Left cardiac atrium (tissue), 4 donors: ENCODE measurements around the gene ARIH1. TPM values are rescaled to one million over a fixed set of nuclear protein-coding genes. Genes with fewer than 3 reads are reported as not detected.
A peak's percentile ranks its signal among the peaks of the same experiment; 100 is the strongest.
"Not testable (repeated sequence)": the region's sequence is repeated elsewhere in the genome, so short reads cannot be mapped to it uniquely, and the experiment has no call there.

ENCODE experiments used
- ATAC-seq, 2 donors: fragments of 200-7000 bp; cut with Tn5 transposase; one replicate each; pipeline ENCODE4 v1.9.1; 2020; ENCODE audit warnings: mild to moderate bottlenecking in 2 of 2, moderate library complexity in 2 of 2
- DNase-seq: peaks from one replicate; pipeline ENCODE4 v3.0.0-alpha.2; 2020
- intact Hi-C, 2 donors: fragments of 100-400 bp; cut with DNase I; formaldehyde crosslinking; loops; one replicate each; pipeline versions ENCODE4 v1.14.1 to v1.15.1; 2022 to 2023
- long read RNA-seq: library from polyadenylated mRNA; unstranded; transcript quantifications from one replicate; pipeline ENCODE4 v2.0.0, GENCODE V29; 2021
- total RNA-seq, 2 donors: library from RNA; stranded (reverse); fragmentation: NEBNext Ultra II Directional; extraction: Animal tissue kit (Norgen Biotek cat#: 25700); gene quantifications; one replicate each; pipeline ENCODE4 v1.2.1, GENCODE V29; 2021
- donor health status: DM: no; HTN: yes; CAD: no.
- donor health status: DM: no; HTN: yes; CAD: no; lungs with severe emphysema.
- donor health status: DM: yes; HTN: yes; CAD: no.
- donor health status: Dilated cardiomyopathy.

Gene ARIH1, protein sequence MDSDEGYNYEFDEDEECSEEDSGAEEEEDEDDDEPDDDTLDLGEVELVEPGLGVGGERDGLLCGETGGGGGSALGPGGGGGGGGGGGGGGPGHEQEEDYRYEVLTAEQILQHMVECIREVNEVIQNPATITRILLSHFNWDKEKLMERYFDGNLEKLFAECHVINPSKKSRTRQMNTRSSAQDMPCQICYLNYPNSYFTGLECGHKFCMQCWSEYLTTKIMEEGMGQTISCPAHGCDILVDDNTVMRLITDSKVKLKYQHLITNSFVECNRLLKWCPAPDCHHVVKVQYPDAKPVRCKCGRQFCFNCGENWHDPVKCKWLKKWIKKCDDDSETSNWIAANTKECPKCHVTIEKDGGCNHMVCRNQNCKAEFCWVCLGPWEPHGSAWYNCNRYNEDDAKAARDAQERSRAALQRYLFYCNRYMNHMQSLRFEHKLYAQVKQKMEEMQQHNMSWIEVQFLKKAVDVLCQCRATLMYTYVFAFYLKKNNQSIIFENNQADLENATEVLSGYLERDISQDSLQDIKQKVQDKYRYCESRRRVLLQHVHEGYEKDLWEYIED
- 100 to 1,000 TPM; 141 to 142 TPM for total RNA-seq
- long read RNA-seq, full-length matches to known transcripts: 1 of 3 reads
- long read RNA-seq, partial matches to known transcripts: 1 of 3 reads
- long read RNA-seq, other reads (novel, unspliced or antisense): 1 of 3 reads

DNA sequence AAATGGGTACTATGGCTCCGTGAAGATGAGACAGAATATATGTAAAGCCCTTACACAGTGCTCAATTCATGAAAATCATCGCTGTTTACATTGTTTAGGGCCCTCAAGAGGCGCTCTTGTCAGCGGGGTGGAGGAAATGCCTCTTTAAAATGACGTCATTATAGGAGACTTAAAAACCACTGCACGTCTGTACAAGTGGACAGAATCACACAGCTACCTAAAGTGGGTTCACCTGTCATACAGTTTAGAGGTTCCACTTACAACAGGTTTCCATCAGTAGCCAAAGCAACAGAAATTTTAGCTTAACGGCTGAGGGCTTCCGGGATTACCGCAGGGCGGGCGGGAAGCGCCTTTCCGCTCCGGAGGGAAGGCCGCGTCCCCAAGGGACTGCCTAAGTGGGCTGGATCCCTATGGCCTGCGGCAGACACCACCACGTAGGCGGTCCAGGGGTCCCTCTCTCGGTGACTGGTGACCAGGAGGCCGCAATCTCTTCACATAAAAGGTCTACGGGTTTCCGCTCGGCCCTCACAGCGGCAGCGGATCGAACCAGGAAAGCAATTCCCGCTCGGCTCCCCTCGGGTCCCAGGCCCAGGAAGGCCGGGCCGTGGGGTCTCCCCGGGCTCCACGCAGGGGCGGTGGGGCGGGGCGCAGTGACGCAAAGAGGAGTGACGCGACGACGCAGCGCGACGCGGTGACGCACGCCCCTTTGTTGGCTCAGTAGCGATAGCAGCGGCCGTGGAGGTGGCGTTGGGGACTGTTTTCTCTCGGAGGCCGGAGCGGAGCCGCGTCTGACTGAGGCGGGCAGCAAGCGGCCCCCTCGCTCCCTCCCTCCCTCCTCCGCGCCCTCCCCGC lies at the start of gene ARIH1:
TSS of gene ARIH1 (plus strand) at position 717 of the 852 bp plus-strand sequence. CDS start 310 bp downstream, outside the sequence.
- ATAC-seq: peak; percentile 96 to 98
- intact Hi-C loops: loop anchor here in 1 of 2 donors (10.0 kb wide), 1 partner anchor 99 kb away; the partner anchor contains the start of gene HEXA

GRCh38 chr15:72426753-72427152 lies 47.4 kb upstream of the ARIH1 start:
- ATAC-seq (no peak), DNase-seq (no peak)
- intact Hi-C loops: no loop called here

More for the DNA sequence above, at the start of gene ARIH1:
- peak; percentile 97 for DNase-seq

DNA sequence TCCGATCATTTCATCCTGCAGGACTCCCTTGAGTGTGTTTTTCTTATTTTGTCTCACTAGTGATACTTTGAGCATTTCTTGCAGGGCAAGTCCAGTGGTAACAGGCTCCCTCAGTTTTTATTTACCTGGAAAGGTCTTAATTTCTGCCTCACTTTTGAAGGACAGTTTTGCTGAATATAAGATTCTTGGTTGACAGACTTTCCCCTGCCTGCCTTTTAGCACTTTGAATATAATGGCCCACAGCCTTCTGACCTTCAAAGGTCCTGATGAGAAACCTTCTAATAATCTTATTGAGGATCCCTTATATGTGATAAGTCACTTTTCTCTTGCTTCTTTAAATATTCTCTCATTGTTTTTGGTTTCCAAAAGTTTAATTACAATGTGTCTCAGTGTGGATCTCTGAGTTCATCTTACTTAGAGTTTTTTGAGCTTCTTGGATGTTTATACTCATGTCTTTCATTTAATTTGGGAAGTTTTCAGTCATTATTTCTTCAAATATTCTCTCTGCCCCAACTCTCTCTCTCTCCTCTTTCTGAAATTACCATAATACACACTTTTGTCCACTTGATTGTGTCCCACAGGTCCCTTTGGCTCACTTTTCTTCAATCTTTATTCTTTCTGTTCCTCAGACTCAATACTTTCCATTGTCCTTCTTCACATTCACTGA lies 36.3 kb upstream of the ARIH1 start:
- ATAC-seq (no peak), DNase-seq (no peak)
- intact Hi-C loops: no loop called here

- intact Hi-C loops, ATAC-seq, DNase-seq: not testable (repeated sequence)
Measured at GRCh38 chr15:72442848-72443247, 31.3 kb upstream of the ARIH1 start.

GRCh38 chr15:72445426-72445825 lies 28.7 kb upstream of the ARIH1 start:
- intact Hi-C loops: no loop called here
- ATAC-seq: no peak
- DNase-seq: no peak

DNA sequence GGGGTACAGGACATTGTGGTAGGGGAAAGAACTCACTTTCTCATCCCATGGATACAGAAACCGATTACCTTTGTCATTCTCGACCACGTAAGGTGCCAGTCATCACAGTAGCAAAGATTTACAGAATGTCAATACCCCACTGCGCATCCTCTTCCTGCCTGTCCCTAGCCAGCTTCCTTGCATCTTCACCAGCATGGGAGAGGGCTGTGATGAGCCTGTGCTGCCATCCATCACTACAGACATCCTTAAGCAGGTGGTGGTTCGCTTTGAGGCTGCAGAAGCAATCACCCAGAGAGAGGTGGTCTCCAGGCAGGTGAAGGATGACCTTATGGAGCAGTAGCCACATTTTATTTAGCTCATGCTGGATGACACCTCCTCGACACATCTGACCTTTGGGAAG lies 23.3 kb upstream of the ARIH1 start:
- DNase-seq: no peak
- intact Hi-C loops: no loop called here
- no peak for ATAC-seq

GRCh38 chr15:72451224-72451623 lies 22.9 kb upstream of the ARIH1 start:
- intact Hi-C loops: no loop called here
- no peak for ATAC-seq
- no peak for DNase-seq

- no peak for DNase-seq
- intact Hi-C loops: no loop called here
- no peak for ATAC-seq
Measured at GRCh38 chr15:72456684-72457083, 17.4 kb upstream of the ARIH1 start.

- intact Hi-C loops: no loop called here
- DNase-seq (no peak), ATAC-seq (no peak)
Measured at GRCh38 chr15:72460402-72460801, 13.7 kb upstream of the ARIH1 start.

DNA sequence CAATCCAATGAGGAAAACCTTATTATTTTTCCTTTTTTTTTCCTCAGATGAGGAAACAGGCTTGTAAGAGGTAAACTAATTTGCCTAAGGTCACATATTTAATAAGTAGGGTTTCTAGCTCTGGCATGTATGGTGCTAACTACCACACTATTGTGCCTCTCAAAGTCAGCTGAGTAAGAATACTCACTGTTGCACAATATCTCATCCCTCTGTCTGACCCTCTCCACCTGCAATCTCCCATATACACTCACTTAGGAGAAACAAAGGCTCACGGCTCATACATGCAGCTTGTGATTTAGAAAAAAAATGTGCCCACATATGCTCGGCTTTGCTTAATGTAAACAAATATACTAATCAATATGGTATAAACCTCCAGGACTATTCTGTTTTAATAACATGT lies 10.4 kb upstream of the ARIH1 start:
- intact Hi-C loops: no loop called here
- no peak for ATAC-seq
- DNase-seq: no peak

DNA sequence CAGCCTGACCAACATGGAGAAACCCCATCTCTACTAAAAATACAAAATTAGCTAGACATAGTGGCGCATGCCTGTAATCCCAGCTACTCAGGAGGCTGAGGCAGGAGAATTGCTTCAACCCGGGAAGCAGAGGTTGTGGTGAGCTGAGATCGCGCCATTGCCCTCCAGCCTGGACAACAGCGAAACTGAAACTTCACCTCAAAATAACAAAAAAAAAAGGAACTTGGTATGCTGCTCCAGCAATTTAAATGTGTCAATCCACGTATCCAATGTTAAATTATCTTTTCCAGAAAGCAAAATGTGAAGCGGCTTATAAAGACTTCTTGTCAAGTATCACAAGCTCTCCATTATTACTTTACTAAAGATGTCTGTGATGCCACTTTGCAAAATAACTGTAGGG lies 9.9 kb upstream of the ARIH1 start:
- DNase-seq (no peak), ATAC-seq (no peak)
- intact Hi-C loops: no loop called here

DNA sequence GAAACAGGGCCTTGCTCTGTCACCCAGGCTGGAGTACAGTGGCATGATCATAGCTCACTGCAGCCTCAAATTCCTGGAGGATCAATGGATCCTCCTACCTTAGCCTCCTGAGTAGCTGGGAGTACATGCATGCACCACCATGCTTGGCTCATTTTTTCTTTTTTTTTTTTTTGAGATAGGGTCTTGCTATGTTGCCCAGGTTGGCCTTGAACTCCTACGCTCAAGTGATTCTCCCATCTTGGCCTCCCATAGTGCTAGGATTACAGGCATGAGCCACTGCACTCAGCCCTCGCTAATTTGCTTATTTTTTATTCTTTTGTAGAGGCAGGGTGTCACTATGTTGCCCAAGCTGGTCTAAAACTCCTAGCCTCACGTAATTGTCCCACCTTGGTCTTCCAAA lies 6.0 kb upstream of the ARIH1 start:
- intact Hi-C loops: no loop called here
- no peak for DNase-seq
- no peak for ATAC-seq

- ATAC-seq (no peak), DNase-seq (no peak)
- intact Hi-C loops: loop anchor here in 1 of 2 donors (10.0 kb wide), 1 partner anchor 98 kb away; the partner anchor contains the start of gene HEXA
Measured at GRCh38 chr15:72472992-72473610, 1.0 kb upstream of the ARIH1 start.

DNA sequence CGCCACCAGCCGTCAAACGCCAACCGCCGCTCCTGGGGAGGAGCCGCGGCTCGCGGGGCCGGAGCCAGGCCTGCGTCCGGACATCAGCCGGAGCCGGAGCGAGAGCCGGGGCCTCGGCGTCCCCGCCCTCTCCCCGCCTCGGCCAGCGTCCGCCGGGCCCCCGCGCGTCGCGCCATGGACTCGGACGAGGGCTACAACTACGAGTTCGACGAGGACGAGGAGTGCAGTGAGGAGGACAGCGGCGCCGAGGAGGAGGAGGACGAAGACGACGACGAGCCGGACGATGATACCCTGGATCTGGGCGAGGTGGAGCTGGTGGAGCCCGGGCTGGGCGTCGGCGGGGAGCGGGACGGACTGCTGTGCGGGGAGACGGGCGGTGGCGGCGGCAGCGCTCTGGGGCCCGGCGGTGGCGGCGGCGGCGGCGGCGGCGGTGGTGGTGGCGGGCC lies 359 bp downstream of the ARIH1 start:
- peak; percentile 53 to 70 for ATAC-seq

GRCh38 chr15:72474912-72475628 lies 940 bp downstream of the ARIH1 start:
- ATAC-seq (peak; percentile 64 to 66), DNase-seq (peak; percentile 86)
- intact Hi-C loops: loop anchor here in 1 of 2 donors (10.0 kb wide), 1 partner anchor 100 kb away; the partner anchor contains the start of gene HEXA

More for the DNA sequence above, 359 bp downstream of the ARIH1 start:
- intact Hi-C loops: loop anchor here in 1 of 2 donors (10.0 kb wide), 1 partner anchor 100 kb away; the partner anchor contains the start of gene HEXA
- no peak for DNase-seq

GRCh38 chr15:72475674-72476073 lies 1.5 kb downstream of the ARIH1 start:
- intact Hi-C loops: loop anchor here in 1 of 2 donors (10.0 kb wide), 1 partner anchor 101 kb away; the partner anchor contains the start of gene HEXA
- DNase-seq: no peak
- no peak for ATAC-seq

- intact Hi-C loops: loop anchor here in 1 of 2 donors (10.0 kb wide), 1 partner anchor 102 kb away; the partner anchor contains the start of gene HEXA
- not testable (repeated sequence) for DNase-seq, ATAC-seq
Measured at GRCh38 chr15:72476330-72476729, 2.2 kb downstream of the ARIH1 start.
